ENCODE measurements around the gene VIT.

The VIT gene

DNA sequence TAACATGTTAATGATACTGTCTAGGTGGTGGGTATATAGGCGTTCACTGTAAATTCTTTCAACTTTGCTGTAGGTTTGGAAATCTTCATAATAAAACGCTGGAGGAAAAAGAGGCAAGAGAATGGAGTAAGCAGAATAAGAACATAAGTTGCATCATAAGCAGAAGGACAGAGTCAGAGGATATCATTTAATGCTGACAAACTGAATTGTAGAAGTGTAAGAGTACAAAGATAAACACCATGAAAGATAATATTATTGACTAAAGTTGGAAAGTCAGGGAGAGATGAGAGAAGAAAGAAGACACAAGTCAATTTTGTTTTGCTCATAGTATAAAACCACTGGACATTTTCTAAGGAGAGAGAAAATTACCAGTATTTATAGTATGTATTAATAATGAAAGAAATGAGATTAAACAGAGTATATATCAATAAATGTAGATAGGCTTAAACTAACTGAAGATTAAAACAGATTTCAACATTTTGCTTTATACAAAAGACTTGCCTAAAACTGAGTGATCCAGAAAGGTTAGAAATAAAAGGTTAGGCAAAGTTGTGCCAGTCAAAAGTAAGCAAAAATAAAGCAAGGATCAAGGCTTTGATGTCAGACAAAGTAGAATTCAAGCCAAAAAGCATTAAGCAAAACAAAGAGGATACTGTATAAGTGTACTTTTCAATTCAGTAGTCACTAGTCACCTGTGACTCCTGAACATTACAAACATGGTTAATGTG lies 42.4 kb upstream of the VIT start:
- no peak overlapping the region for H3K4me2 ChIP-seq (ENCODE audit: low read depth, low read length)
- H2AFZ ChIP-seq (ENCODE audit: low read length): no peak overlapping the region
- H3K4me1 ChIP-seq (ENCODE audit: low read length): peaks cover 6% of the 10 kb centered on the region; the same call in 1 of the 2 replicates
- H3K9ac ChIP-seq (ENCODE audit: low read length): no peak overlapping the region
- no peak for TF ChIP-seq EZH2 (optimal IDR thresholded peaks at IDR 0.05; ENCODE audit: low read depth, low read length)
- TF ChIP-seq, protein P1, sequence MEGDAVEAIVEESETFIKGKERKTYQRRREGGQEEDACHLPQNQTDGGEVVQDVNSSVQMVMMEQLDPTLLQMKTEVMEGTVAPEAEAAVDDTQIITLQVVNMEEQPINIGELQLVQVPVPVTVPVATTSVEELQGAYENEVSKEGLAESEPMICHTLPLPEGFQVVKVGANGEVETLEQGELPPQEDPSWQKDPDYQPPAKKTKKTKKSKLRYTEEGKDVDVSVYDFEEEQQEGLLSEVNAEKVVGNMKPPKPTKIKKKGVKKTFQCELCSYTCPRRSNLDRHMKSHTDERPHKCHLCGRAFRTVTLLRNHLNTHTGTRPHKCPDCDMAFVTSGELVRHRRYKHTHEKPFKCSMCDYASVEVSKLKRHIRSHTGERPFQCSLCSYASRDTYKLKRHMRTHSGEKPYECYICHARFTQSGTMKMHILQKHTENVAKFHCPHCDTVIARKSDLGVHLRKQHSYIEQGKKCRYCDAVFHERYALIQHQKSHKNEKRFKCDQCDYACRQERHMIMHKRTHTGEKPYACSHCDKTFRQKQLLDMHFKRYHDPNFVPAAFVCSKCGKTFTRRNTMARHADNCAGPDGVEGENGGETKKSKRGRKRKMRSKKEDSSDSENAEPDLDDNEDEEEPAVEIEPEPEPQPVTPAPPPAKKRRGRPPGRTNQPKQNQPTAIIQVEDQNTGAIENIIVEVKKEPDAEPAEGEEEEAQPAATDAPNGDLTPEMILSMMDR (IDR thresholded peaks at IDR 0.05; ENCODE audit: low read length): no peak
- H3K36me3 ChIP-seq (replicated peaks; ENCODE audit: insufficient read depth, low read length): no peaks in the 10 kb centered on the region
- no peaks in the 10 kb centered on the region for H3K9me3 ChIP-seq (replicated peaks; ENCODE audit: insufficient read depth, low read length)
- no peaks in the 10 kb centered on the region for H3F3A ChIP-seq (ENCODE audit: insufficient read depth, low read length)
- H3K27ac ChIP-seq (ENCODE audit: low read length): no peak overlapping the region
- no peak overlapping the region for H3K4me3 ChIP-seq (ENCODE audit: low read length)
- no peaks in the 10 kb centered on the region for H4K20me1 ChIP-seq (ENCODE audit: insufficient read depth, low read length)
- H3K79me2 ChIP-seq (ENCODE audit: low read length): no peaks in the 10 kb centered on the region
- no peaks in the 10 kb centered on the region for H3K27me3 ChIP-seq (replicated peaks; ENCODE audit: insufficient read depth, low read length)
- DNase-seq: no peak
- no peaks in the 10 kb centered on the region; the same call in 1 of the 2 replicates for H3K9me2 ChIP-seq (replicated peaks; ENCODE audit: insufficient read depth, low read length)

DNA sequence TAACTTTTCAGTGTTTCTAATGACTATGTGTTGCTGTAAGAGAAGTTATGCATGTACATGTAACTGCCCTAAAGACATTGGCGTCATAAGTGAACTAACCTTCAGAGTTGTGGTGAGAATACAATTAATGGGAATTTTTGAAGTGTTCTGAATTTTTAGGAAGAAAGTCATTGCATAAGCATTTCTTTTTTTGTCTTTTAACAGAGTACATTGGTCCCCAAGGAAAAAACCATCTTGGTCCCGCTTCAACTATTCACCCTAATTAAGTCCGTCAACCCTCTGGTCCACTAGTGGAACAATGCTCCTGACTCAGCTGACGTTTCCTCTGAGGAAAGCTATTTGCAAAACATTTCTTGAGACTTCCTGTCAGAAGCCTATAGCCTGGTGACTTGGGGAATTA lies 41.1 kb upstream of the VIT start:
- no peaks in the 10 kb centered on the region; the same call in 1 of the 2 replicates for H3K9me2 ChIP-seq (replicated peaks; ENCODE audit: insufficient read depth, low read length)
- H3K4me1 ChIP-seq (ENCODE audit: low read length): no peaks in the 10 kb centered on the region
- TF ChIP-seq EZH2 (optimal IDR thresholded peaks at IDR 0.05; ENCODE audit: low read depth, low read length) (no peak), EZH2phosphoT487 (IDR thresholded peaks at IDR 0.05; ENCODE audit: low read length) (no peak)
- TF ChIP-seq, protein P1 (IDR thresholded peaks at IDR 0.05; ENCODE audit: low read length): no peak
- no peak overlapping the region for H3K4me2 ChIP-seq (ENCODE audit: low read depth, low read length)
- no peak overlapping the region for H3K4me3 ChIP-seq (ENCODE audit: low read length)
- H4K20me1 ChIP-seq (ENCODE audit: insufficient read depth, low read length): no peaks in the 10 kb centered on the region
- no peaks in the 10 kb centered on the region for H3K9me3 ChIP-seq (replicated peaks; ENCODE audit: insufficient read depth, low read length)
- H3K36me3 ChIP-seq (replicated peaks; ENCODE audit: insufficient read depth, low read length): no peaks in the 10 kb centered on the region
- DNase-seq: no peak
- H3K27ac ChIP-seq (ENCODE audit: low read length): no peak overlapping the region
- H2AFZ ChIP-seq (ENCODE audit: low read length): no peak overlapping the region
- no peak overlapping the region for H3K9ac ChIP-seq (ENCODE audit: low read length)
- H3K27me3 ChIP-seq (replicated peaks; ENCODE audit: insufficient read depth, low read length): no peaks in the 10 kb centered on the region
- H3K79me2 ChIP-seq (ENCODE audit: low read length): no peaks in the 10 kb centered on the region
- no peaks in the 10 kb centered on the region for H3F3A ChIP-seq (ENCODE audit: insufficient read depth, low read length)

DNA sequence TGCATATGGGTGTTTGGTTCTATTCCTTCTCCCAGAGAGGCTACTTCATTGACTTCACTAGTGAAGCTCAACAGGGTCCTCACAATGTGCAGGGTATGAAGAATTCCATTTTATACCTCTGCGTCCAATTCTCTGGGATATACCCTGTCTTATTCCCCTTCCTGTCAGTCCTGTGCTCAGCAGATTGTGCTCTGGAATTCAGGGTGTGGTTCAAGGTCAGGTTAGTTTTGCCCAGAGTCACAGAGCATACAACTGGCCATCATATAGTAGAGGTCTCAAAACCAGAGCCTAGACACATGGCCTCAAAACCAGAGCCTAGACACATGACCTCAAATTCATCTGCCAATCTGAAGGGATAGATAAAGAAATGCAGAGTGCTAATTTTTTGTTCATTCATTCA lies 38.8 kb upstream of the VIT start:
- no peaks in the 10 kb centered on the region for H3K36me3 ChIP-seq (replicated peaks; ENCODE audit: insufficient read depth, low read length)
- H3K79me2 ChIP-seq (ENCODE audit: low read length): no peaks in the 10 kb centered on the region
- TF ChIP-seq, protein P1 (IDR thresholded peaks at IDR 0.05; ENCODE audit: low read length): no peak
- TF ChIP-seq EZH2phosphoT487 (IDR thresholded peaks at IDR 0.05; ENCODE audit: low read length): no peak
- H3K9ac ChIP-seq (ENCODE audit: low read length): no peak overlapping the region
- no peak overlapping the region for H3K4me2 ChIP-seq (ENCODE audit: low read depth, low read length)
- H3K4me1 ChIP-seq (ENCODE audit: low read length): no peaks in the 10 kb centered on the region
- no peaks in the 10 kb centered on the region for H3F3A ChIP-seq (ENCODE audit: insufficient read depth, low read length)
- H3K4me3 ChIP-seq (ENCODE audit: low read length): no peak overlapping the region
- H3K9me2 ChIP-seq (replicated peaks; ENCODE audit: insufficient read depth, low read length): no peaks in the 10 kb centered on the region
- H3K27ac ChIP-seq (ENCODE audit: low read length): no peak overlapping the region
- H4K20me1 ChIP-seq (ENCODE audit: insufficient read depth, low read length): no peaks in the 10 kb centered on the region
- DNase-seq: no peak
- no peaks in the 10 kb centered on the region for H3K9me3 ChIP-seq (replicated peaks; ENCODE audit: insufficient read depth, low read length)
- H2AFZ ChIP-seq (ENCODE audit: low read length): no peak overlapping the region
- H3K27me3 ChIP-seq (replicated peaks; ENCODE audit: insufficient read depth, low read length): no peaks in the 10 kb centered on the region
